Activated CD8-positive, alpha-beta memory T cell treated with anti-CD3 and anti-CD28 coated beads, Interleukin-2, amount 50 U/mL, for 24 hours (primary cell): ENCODE data around the gene CXorf65.

Source experiments
- DNase-seq: peaks from one replicate; pipeline ENCODE4 v3.0.0-alpha.2; 2020; ENCODE audit errors: extremely low read depth

CXorf65 gene

DNA sequence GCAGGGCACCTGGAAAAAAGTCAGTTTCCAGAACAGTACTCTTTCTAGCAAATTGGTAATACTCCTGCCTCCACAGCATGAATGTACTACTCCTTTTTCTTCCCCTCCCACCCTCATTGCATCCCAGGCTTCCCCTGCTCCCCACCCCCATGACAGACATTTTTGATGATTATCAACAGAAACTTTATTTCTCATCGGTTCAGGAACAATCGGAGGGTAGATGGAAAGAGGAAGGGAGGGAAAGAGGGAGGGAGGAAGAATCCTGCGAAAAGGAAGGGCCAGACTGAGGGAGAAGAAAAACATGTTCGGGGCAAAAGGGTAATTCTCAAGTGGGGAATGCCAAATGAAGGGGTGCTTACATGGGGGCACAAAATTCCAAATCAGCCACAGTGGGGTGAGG lies 705 bp upstream of the CXorf65 start:
- no peak for DNase-seq

DNA sequence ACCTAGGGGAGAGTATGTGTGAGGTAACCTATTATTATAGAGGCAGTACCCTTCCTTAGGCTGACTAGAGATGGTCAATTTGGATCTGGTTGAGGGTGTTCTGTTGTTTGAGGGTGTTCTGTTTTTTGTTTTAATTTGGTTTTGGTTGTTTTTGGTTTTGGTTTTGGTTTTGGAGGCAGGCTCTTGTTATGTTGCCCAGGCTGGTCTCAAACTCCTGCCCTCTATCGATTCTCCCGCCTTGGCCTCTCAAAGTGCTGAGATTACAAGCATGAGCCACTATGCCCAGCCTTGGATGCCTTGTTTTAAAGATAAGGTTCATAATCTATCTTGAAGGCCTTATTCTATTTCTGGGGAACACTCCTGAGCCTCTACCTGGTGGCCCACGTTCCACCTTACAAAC lies 912 bp downstream of the CXorf65 start:
- no peak for DNase-seq

DNA sequence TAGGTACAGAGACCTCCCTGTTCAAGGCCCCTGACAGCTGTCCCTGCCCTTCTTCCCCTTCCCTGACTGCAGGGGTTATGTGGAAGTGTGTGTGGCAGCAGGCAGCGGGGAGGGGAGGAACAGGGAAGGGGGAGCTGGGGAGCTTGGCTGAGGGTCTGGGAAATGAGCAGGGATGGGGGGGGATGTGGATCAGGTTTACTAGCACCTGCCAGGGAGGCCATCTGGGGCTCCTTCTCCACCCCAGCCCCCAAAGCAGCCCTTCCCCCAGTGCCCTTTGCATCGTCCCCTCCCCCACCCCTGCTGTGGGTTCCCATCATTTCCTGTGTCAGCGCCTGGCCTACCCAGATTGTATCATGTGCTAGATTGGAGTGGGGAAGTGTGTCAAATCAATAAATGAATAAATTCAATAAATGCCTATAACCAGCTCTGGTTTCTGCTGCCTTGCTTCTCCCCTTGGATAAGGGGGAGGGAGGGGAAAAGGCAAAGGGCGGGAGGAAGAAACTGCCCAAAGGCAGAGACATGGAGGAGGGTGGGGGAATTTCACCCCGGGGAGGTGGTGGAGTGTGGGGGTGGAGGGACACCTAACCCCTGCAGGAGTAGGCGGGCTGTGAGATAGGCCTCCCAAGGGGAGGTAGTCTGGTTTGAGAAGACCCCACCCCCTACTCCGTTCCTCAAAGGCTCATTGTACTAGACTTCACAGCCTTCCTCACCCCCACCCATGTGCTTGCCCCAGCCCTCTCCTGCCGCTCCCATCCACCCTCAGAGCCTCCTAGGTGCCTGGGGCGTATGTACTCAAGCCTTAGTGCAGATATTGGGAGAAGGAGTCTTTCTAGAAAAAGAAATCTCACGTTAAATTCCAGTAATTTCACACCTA lies 3.2 kb downstream of the CXorf65 start:
- DNase-seq = no peak

DNA sequence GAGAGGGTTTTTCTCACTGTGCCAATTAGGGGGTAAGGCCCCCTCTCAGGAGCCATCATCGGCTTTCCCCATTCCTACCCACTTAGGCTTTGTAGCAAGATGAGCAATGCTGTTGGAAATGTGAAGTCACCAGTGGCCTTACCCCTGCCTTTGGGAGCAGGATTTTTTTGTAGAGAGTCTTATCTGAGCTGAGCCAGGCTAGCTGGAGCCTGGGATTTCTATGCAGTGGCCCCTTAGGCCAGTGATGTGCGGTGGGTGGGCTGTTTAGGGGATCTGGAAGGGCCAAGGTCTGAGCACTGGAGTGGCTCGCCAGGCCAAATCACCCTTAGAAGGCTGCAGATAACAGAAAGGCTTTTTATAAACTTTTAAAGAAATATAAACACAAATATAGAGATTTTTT lies 4.2 kb downstream of the CXorf65 start:
- DNase-seq = no peak

DNA sequence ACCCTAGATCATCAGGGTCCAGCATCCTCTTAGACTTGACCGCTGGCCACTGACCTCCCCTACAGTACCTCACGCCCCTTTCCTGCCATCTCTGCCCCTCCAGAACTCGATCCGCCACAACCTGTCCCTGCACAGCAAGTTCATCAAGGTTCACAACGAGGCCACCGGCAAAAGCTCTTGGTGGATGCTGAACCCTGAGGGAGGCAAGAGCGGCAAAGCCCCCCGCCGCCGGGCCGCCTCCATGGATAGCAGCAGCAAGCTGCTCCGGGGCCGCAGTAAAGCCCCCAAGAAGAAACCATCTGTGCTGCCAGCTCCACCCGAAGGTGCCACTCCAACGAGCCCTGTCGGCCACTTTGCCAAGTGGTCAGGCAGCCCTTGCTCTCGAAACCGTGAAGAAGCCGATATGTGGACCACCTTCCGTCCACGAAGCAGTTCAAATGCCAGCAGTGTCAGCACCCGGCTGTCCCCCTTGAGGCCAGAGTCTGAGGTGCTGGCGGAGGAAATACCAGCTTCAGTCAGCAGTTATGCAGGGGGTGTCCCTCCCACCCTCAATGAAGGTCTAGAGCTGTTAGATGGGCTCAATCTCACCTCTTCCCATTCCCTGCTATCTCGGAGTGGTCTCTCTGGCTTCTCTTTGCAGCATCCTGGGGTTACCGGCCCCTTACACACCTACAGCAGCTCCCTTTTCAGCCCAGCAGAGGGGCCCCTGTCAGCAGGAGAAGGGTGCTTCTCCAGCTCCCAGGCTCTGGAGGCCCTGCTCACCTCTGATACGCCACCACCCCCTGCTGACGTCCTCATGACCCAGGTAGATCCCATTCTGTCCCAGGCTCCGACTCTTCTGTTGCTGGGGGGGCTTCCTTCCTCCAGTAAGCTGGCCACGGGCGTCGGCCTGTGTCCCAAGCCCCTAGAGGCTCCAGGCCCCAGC lies 5.7 kb downstream of the CXorf65 start:
- no peak for DNase-seq

DNA sequence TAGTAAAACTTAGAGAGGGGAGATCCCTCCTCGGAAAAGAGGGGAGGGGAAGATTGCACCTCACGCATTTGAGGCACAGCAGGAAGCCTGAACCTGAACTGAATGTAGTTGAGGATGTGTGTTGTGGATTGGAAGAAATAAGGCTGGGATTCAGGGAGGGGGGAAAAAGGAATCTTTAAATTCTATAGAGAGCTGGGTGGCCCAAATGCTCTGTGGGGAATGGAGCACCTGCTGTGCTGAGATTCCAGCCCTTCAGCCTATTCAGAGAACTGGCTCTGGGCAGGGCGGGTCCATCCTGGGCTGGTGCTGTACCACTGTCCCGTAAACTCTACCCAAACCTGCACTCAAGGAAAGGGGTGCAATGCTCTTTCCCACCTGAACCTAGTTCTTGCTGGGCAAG lies 6.8 kb downstream of the CXorf65 start:
- DNase-seq = no peak

DNA sequence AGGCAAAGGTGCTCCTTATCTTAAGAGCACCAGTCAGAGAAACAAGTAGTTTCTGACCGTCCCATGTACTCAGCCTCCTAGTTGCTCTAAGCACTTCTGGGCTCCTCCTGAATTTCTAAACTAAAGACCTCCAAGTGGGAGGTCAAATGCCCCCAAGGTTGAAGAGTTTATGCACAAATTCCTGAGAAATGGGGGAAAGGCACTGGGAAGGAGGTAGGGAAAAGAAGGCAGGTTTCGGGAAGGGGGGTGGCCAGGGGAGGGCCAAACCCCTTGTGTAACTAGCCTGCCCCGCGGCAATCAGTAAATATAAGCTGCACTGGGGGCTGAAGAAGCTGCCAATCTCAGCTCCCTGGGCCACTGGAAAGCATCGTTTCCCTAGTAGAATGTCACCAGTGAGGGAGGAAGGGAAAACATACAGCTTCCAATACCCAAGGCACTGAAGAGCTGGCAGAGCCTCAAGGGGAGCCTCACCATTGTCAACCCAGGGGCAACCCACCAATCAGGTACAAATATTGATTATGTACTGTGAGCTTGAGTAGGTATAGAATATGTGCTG lies 7.5 kb downstream of the CXorf65 start:
- DNase-seq = no peak

DNA sequence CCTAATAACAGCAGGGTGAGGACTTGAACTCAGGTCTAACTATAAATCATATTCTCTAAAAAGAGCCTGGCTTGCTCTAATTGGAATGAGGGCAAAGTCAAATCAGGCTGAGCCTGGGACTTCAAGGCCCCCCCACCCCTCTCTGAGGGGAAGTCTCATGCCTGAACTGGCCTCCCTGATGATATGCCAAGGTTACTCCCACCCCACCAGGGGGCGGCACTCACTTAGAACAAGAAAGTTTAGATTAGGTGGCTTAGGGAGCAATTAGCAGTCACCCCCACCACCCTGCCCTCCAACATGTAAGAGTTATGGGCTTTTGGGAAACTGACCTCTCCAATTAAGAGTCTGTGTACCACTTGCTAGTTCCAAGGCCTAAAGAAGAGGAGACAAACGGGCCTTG lies 8.2 kb downstream of the CXorf65 start:
- DNase-seq = no peak

DNA sequence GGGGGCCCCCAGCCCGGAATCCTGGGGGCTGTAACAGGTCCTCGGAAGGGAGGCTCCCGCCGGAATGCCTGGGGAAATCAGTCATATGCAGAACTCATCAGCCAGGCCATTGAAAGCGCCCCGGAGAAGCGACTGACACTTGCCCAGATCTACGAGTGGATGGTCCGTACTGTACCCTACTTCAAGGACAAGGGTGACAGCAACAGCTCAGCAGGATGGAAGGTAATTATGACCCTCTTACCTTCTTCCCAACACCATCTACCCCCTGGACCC lies 9.8 kb downstream of the CXorf65 start:
- DNase-seq = no peak

DNA sequence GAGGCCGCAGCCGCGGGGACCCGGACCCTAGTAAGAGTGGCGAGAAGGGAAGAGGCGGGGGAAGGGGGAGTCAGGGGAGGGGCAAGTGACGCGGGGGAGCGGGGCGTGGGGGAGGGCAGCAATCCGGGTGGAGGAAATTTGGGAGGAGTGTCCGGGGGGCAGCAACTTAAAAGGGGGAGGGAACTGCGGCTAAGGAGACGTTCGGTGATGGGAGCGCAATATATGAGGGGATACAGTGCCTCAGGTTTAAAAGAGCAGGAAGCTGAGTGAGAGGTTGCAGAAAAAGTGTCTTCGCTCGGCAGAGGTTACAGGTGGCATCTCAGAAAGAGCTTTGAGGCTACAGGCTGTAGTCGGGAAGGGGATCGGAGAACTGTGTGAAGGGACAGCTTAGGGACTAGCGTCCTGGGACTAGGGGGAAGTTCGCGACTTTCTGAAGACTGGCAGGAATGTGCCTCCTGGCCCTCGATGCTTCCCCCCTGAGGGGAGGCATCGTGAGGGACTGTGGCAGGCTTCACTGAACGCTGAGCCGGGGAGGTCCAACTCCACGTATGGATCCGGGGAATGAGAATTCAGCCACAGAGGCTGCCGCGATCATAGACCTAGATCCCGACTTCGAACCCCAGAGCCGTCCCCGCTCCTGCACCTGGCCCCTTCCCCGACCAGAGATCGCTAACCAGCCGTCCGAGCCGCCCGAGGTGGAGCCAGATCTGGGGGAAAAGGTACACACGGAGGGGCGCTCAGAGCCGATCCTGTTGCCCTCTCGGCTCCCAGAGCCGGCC lies 10.4 kb downstream of the CXorf65 start:
- no peak for DNase-seq

DNA sequence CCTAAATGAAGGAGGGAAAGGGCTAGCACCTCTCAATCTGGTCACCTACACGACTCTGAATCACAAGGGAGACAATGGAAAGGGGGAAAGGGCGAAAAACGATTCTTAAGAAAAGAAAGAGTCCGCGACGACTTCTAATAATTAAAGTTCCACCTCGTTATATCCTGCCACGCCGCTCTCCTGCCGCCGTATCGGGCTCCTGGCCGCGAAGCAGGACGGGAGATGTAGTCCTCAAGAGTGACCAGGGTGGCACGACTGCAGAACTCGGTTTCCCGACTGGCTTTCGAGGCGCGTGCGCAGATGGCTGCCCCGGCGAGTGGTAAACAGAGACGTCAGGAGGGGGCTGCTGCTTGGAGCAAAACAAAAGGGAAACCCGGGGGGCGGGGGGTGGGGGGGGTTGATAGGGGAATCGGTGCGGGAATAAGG lies 11.0 kb downstream of the CXorf65 start, which contains the start of gene FOXO4:
TSS of gene FOXO4 (plus strand) at position 297 of the 426 bp plus-strand sequence. CDS start 678 bp downstream, outside the sequence.
- peak; percentile 59 for DNase-seq

DNA sequence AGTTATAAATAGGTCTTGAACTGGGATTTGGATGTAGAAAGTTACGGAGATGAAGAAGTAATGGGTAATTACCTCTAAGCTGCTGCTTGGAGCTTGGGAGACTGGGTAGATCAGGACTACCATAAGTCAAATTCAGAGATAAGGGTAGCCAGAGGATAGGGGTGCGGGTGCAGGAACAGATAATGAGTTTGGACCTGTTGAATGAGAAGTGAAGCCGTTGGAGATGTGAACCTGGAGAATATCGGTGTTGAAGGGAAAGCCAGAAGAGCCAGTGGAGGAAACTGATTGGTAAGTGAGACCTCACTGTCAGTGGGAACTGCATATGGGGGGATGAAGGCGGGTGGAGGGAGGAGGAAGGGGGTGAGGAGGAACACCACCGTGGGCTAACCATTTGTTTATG lies 11.5 kb downstream of the CXorf65 start:
- DNase-seq = no peak

DNA sequence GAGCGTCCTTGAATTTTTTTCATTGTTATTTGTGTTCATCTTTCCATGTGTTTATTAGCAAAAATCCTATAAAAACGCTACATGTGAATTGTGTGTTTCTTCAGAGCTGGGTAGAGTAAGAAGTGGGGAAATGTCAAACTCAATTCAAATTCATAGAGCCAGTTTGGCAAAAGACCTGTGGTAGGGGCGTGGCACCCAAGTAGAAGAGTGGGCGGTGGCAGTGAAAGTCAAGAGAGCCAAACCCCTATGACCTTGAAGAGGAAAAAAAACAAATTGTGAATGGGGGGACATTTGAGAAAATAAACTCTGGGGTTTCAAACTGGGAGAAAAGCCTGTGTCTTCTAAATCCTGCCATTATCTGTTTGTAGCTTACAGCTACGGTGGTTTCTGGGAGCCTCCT lies 15.3 kb downstream of the CXorf65 start:
- no peak for DNase-seq

DNA sequence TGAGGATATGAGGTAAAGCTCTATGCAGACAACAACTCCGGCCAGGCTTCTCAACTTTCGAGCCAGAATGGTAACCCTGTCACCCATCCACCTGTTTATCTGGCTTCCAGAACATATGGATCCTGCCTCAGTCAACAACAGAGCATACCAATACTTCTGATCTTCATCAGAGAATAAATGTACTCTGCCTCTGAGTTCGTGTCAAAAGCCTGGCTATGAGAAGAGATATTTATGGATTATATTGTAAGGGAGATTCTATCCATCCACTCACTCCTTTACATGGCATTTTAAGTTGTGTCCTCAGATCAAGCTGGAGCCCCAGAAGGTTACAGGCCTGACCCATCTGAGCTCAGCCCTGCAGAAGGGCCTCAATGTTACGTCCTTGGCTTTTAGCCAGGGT lies 20.6 kb downstream of the CXorf65 start:
- no peak for DNase-seq

DNA sequence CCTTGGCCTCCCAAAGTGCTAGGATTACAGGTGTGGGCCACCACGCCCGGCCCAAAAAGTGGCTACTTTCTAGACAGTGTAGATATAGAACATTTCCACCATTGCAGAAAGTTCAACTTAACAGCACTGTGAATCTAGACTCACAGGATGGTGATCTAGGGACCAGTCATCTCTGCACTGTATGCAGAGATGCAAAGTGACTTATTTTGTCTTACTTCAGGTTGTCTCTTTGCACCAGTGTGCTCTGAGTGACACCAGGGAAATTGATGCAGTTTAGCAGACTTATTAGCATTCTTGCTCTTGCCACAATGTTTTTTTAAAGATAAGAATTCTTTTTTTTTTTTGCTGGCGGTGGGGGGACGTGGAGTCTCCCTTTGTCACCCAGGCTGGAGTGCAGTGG lies 23.7 kb downstream of the CXorf65 start:
- DNase-seq = no peak

DNA sequence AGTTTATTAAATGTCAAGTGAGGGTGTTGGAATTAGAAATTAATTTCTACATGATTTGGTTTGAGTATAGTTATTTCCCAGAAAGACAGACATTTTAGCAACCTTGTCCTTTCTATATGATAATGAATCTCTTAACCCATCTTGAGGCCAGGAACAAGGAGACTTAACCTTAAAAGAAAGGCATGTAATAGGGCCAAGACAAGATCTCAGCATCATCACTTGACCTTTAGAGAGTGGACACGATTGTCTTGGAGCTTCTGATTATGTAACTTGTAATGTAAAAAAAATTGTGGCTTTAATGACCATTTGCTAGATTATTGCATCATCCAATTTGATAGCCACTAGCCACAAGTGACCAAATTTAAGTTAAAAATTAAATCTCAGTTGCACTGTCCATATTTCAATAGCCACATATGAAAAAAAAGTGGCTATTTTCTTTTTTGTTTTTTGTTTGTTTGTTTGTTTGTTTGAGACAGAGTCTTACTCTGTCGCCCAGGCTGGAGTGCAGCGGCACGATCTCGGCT lies 24.4 kb downstream of the CXorf65 start:
- no peak for DNase-seq

DNA sequence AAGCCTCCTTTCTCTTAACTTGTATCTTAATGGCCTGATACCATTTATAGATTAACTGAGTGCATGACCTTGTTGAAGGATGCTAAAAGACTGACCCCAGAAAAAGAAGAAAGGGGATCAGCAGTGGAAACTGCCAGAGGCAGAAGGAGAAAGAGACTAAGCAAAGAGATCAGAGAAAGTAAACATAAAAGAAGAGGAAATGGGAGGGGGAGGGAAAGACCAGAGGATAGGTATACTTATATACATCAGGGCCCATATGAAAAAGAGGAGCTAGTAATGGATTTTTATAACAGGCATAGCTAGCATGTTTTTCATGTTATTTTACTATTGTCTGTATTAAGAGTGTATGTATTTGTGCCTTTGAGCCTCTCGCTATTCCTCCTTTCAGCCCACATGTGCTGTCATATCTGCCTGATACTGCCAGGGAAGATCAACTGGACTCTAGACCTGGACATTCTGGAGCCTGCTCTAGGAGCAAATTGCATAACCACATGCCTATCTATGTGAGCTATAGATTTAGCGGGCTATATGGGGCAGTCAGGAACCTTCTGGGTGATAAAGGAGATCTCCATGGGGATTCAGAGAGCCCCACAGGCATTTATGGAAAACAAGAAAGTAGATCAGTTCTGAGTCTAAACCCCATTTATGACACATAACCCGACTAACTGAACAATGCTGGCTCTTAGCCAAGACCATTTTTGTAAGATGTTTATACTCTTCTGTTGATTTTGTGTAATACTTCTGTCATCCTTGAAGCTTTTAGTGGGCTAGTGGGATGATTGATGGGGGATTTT lies 25.0 kb downstream of the CXorf65 start:
- DNase-seq = no peak

DNA sequence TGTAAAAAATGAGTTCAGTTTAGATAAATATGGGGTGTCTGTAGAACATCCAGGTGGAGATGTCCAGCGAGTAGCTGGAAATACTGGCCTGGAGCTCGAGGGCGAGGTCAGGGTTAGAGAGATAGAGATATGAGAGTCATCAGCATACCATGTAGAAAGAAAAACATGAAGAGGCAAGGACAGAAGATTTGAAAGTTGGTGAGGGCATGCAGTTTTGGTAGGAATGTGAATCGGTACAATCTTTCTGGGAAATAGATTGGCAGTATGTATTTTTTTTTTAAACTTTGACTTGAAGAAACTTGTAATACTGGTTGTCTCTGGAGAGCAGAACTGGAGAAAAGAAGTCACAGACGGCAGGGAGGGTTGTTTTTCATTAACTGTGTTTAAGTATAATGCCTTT lies 36.0 kb downstream of the CXorf65 start:
- no peak for DNase-seq

DNA sequence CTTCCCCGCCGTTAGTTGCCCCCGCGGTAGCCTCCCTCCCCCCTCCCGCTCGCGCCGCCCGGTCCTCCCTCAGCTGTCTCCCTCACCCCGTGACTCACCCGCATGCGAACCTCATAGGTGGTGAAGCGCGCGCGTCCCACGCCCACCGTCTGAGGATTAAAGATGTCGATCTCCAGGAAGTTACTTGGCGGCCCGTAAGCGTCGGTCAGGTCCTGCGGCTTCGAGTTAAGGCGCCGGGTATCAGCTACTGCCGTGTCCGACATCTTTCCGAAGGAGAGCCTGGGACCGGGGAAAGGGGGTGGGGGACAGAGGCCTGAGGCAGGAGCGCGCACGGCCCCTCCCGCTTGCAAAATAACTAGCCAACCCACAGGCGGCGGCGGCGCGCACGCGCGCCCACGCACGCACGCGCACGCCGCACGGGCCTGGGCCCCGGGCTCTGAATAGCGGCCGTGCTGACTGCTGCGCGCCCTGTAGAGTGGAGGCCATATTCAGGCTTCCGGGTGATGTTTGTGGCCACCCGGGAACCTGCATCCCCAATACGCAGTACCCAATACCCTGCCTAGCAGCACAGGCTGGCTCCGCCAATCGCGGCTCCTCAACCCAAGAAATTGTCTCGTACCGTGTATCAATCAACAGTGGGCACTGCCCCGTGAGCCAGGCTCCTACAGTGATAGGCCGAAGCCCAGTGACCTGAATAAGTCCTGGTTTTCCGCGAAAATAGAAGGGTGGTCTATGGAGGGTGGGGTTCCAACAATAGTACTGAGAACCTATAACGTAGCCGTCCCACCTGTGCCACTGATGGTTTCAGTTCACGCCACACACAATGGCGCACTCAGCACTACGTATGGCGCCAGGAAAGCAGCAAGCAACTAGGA lies 38.3 kb downstream of the CXorf65 start, which contains the start of gene SNX12:
TSS of gene SNX12 (minus strand) at position 291 of the 875 bp plus-strand sequence. CDS start at position 263, 28 bp downstream.
- DNase-seq = peak; percentile 64

DNA sequence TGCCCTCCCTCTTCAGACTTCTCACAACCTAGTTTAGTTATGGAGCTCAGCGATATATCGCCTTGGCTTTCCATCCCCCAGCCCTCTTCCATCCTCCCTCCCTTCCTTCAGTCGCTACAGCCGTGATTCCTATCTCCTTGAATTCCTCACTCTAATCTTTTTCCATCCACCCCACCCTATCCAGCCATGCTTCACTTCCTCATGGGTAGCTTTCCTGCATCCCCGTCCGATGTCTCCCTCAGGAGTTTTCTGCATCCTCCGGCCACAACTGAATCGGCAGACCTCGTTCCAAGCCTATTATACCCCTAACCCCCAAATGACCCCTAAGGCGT lies 38.9 kb downstream of the CXorf65 start:
- DNase-seq = no peak
